ENCODE measurements around the gene GRPEL2.

Gene GRPEL2
- total RNA-seq, result 26.2 to 37.9 (median 31.8) reads per million in 4 donors

- DNase-seq, result peak; percentile 74 to 95 (median 78)
Observed at GRCh38 chr5:149345147-149345891, at the start of gene GRPEL2. TSS of gene GRPEL2 (plus strand) at chr5:149345499. CDS start at chr5:149345540, 41 bp downstream.

GRCh38 chr5:149297340-149298025, 47.8 kb upstream of the GRPEL2 start:
- no peak for DNase-seq

GRCh38 chr5:149298163-149298562, 47.1 kb upstream of the GRPEL2 start:
- DNase-seq, result no peak

GRCh38 chr5:149298842-149299404, 46.4 kb upstream of the GRPEL2 start:
- no peak for DNase-seq

GRCh38 chr5:149299451-149300054, 45.7 kb upstream of the GRPEL2 start:
- no peak for DNase-seq

- DNase-seq, result no peak
Observed at GRCh38 chr5:149300441-149300840, 44.9 kb upstream of the GRPEL2 start.

GRCh38 chr5:149301049-149301743, 44.1 kb upstream of the GRPEL2 start:
- no peak for DNase-seq

GRCh38 chr5:149301744-149302380, 43.4 kb upstream of the GRPEL2 start:
- DNase-seq, result no peak

- DNase-seq, result no peak
Observed at GRCh38 chr5:149302641-149303040, 42.7 kb upstream of the GRPEL2 start.

GRCh38 chr5:149303210-149303609, 42.1 kb upstream of the GRPEL2 start:
- no peak for DNase-seq

GRCh38 chr5:149304195-149305078, 40.9 kb upstream of the GRPEL2 start:
- DNase-seq, result no peak

- DNase-seq, result no peak
Observed at GRCh38 chr5:149309354-149309753, 35.9 kb upstream of the GRPEL2 start.

- DNase-seq, result no peak
Observed at GRCh38 chr5:149310488-149310887, 34.8 kb upstream of the GRPEL2 start.

- DNase-seq, result no peak
Observed at GRCh38 chr5:149310947-149311658, 34.2 kb upstream of the GRPEL2 start.

- no peak for DNase-seq
Observed at GRCh38 chr5:149313151-149313841, 32.0 kb upstream of the GRPEL2 start.

GRCh38 chr5:149314571-149315111, 30.7 kb upstream of the GRPEL2 start:
- no peak for DNase-seq

- DNase-seq, result no peak
Observed at GRCh38 chr5:149315753-149316152, 29.5 kb upstream of the GRPEL2 start.

GRCh38 chr5:149317281-149318048, 27.8 kb upstream of the GRPEL2 start:
- DNase-seq, result peak in 3 of 5 donors; percentile 15 to 45 (median 32)

GRCh38 chr5:149319174-149319573, 26.1 kb upstream of the GRPEL2 start:
- no peak for DNase-seq
